DMS 273 treated with DMSO at 0.1 percent for 48 hours (cell line): Measurements from ENCODE around the gene SCTR.

Source experiments
- DNase-seq: peaks from one replicate; lab custom pipeline; 2025; lab: John Stamatoyannopoulos, UW

Gene SCTR

GRCh38 chr2:119487434-119488244 lies 36.6 kb downstream of the SCTR start:
- DNase-seq = no peak

GRCh38 chr2:119486886-119487285 lies 37.4 kb downstream of the SCTR start:
- DNase-seq = no peak

GRCh38 chr2:119486196-119486827 lies 38.0 kb downstream of the SCTR start:
- no peak for DNase-seq

GRCh38 chr2:119485336-119486110 lies 38.8 kb downstream of the SCTR start:
- DNase-seq = no peak

GRCh38 chr2:119484834-119485233 lies 39.4 kb downstream of the SCTR start:
- DNase-seq = no peak

- no peak for DNase-seq
Measured at GRCh38 chr2:119483896-119484718, 40.2 kb downstream of the SCTR start.

- DNase-seq = no peak
Measured at GRCh38 chr2:119483395-119483753, 40.9 kb downstream of the SCTR start.

GRCh38 chr2:119482481-119483394 lies 41.5 kb downstream of the SCTR start:
- no peak for DNase-seq

GRCh38 chr2:119481501-119482455 lies 42.5 kb downstream of the SCTR start:
- DNase-seq = no peak

- no peak for DNase-seq
Measured at GRCh38 chr2:119480718-119481142, 43.6 kb downstream of the SCTR start.

GRCh38 chr2:119480184-119480583 lies 44.1 kb downstream of the SCTR start:
- DNase-seq = no peak

GRCh38 chr2:119478978-119479295 lies 45.3 kb downstream of the SCTR start:
- no peak for DNase-seq

- DNase-seq = no peak
Measured at GRCh38 chr2:119478188-119478977, 45.9 kb downstream of the SCTR start.

GRCh38 chr2:119477113-119477505 lies 47.2 kb downstream of the SCTR start:
- no peak for DNase-seq

GRCh38 chr2:119476301-119477112 lies 47.8 kb downstream of the SCTR start:
- DNase-seq = peak; percentile 21

- no peak for DNase-seq
Measured at GRCh38 chr2:119475857-119476244, 48.4 kb downstream of the SCTR start.

- peak; percentile 41 for DNase-seq
Measured at GRCh38 chr2:119475225-119475856, 48.9 kb downstream of the SCTR start.
